ENCODE data around the gene AQP2.

GRCh38 chr12:50004696-50005095, 54.2 kb downstream of the AQP2 start:
- TF ChIP-seq, protein P1, sequence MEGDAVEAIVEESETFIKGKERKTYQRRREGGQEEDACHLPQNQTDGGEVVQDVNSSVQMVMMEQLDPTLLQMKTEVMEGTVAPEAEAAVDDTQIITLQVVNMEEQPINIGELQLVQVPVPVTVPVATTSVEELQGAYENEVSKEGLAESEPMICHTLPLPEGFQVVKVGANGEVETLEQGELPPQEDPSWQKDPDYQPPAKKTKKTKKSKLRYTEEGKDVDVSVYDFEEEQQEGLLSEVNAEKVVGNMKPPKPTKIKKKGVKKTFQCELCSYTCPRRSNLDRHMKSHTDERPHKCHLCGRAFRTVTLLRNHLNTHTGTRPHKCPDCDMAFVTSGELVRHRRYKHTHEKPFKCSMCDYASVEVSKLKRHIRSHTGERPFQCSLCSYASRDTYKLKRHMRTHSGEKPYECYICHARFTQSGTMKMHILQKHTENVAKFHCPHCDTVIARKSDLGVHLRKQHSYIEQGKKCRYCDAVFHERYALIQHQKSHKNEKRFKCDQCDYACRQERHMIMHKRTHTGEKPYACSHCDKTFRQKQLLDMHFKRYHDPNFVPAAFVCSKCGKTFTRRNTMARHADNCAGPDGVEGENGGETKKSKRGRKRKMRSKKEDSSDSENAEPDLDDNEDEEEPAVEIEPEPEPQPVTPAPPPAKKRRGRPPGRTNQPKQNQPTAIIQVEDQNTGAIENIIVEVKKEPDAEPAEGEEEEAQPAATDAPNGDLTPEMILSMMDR (IDR thresholded peaks at IDR 0.05) = no peak
- no peak for TF ChIP-seq POLR2A (IDR thresholded peaks at IDR 0.05)
